ENCODE results near the gene EXOC3L2.

EXOC3L2 gene

GRCh38 chr19:45177817-45178261 is 67.4 kb downstream of the EXOC3L2 start, which contains the start of gene TRAPPC6A:
Gene TRAPPC6A (minus strand): TSS chr19:45178237. CDS start chr19:45178218, 19 bp downstream.
- DNase-seq = peak; percentile 70

GRCh38 chr19:45175515-45176345 is 69.5 kb downstream of the EXOC3L2 start:
- no peak for DNase-seq

GRCh38 chr19:45173816-45174215 is 71.4 kb downstream of the EXOC3L2 start:
- DNase-seq = no peak

- DNase-seq = no peak
Observed at GRCh38 chr19:45172611-45173208, 72.5 kb downstream of the EXOC3L2 start.

GRCh38 chr19:45172173-45172572 is 73.0 kb downstream of the EXOC3L2 start:
- DNase-seq = peak; percentile 26

GRCh38 chr19:45171211-45171623 is 74.0 kb downstream of the EXOC3L2 start:
- DNase-seq = peak; percentile 77

- DNase-seq = no peak
Observed at GRCh38 chr19:45170146-45171106, 74.8 kb downstream of the EXOC3L2 start.

- DNase-seq = no peak
Observed at GRCh38 chr19:45169602-45170001, 75.6 kb downstream of the EXOC3L2 start.

GRCh38 chr19:45168767-45169351 is 76.3 kb downstream of the EXOC3L2 start:
- no peak for DNase-seq

GRCh38 chr19:45166723-45167252 is 78.4 kb downstream of the EXOC3L2 start:
- no peak for DNase-seq

- DNase-seq = peak; percentile 65
Observed at GRCh38 chr19:45164577-45165335, 80.5 kb downstream of the EXOC3L2 start.

- no peak for DNase-seq
Observed at GRCh38 chr19:45163751-45164460, 81.3 kb downstream of the EXOC3L2 start.

GRCh38 chr19:45163156-45163555 is 82.1 kb downstream of the EXOC3L2 start:
- no peak for DNase-seq

GRCh38 chr19:45162608-45163143 is 82.5 kb downstream of the EXOC3L2 start:
- DNase-seq = no peak
